ENCODE data around the gene CCIN.

- TF ChIP-seq CTCF (IDR thresholded peaks at IDR 0.05) (no peak), POLR2A (IDR thresholded peaks at IDR 0.05) (no peak)
Measured at GRCh38 chr9:36207016-36207415, 37.8 kb downstream of the CCIN start.

Data from Peyer's patch (tissue), 4 donors.